ENCODE measurements around the gene RASA4B.
"Not testable (repeated sequence)": the region's sequence is repeated elsewhere in the genome, so short reads cannot be mapped to it uniquely, and the experiment has no call there.

The RASA4B gene

GRCh38 chr7:102517550-102518147 lies at the start of gene RASA4B:
RASA4B (minus strand) TSS chr7:102517777; CDS start chr7:102517710, 67 bp downstream.
- H3K4me3 ChIP-seq (ENCODE audit: low read length), result not testable (repeated sequence)

GRCh38 chr7:102550808-102551422 lies 33.3 kb upstream of the RASA4B start, which contains the start of gene SPDYE2:
SPDYE2 (plus strand) TSS chr7:102551226; CDS start chr7:102553256, 2,030 bp downstream.
- not testable (repeated sequence) for H3K4me3 ChIP-seq (ENCODE audit: low read length)

GRCh38 chr7:102546353-102546752 lies 28.8 kb upstream of the RASA4B start:
- H3K4me3 ChIP-seq (ENCODE audit: low read length), result not testable (repeated sequence)

GRCh38 chr7:102545288-102545687 lies 27.7 kb upstream of the RASA4B start:
- H3K4me3 ChIP-seq (ENCODE audit: low read length), result not testable (repeated sequence)

- not testable (repeated sequence) for H3K4me3 ChIP-seq (ENCODE audit: low read length)
These were observed 26.8 kb upstream of the RASA4B start for GRCh38 chr7:102544372-102544771.

- not testable (repeated sequence) for H3K4me3 ChIP-seq (ENCODE audit: low read length)
These were observed 26.0 kb upstream of the RASA4B start, which contains the start of gene UPK3BL2 for GRCh38 chr7:102543596-102543995. UPK3BL2 (minus strand) TSS chr7:102543696; CDS start chr7:102543636, 60 bp downstream.

GRCh38 chr7:102542771-102543170 lies 25.2 kb upstream of the RASA4B start:
- not testable (repeated sequence) for H3K4me3 ChIP-seq (ENCODE audit: low read length)

- not testable (repeated sequence) for H3K4me3 ChIP-seq (ENCODE audit: low read length)
These were observed 24.5 kb upstream of the RASA4B start for GRCh38 chr7:102542083-102542482.

- not testable (repeated sequence) for H3K4me3 ChIP-seq (ENCODE audit: low read length)
These were observed 23.0 kb upstream of the RASA4B start for GRCh38 chr7:102540604-102541003.

GRCh38 chr7:102535062-102535615 lies 17.6 kb upstream of the RASA4B start:
- not testable (repeated sequence) for H3K4me3 ChIP-seq (ENCODE audit: low read length)

GRCh38 chr7:102532127-102532526 lies 14.6 kb upstream of the RASA4B start:
- not testable (repeated sequence) for H3K4me3 ChIP-seq (ENCODE audit: low read length)

- not testable (repeated sequence) for H3K4me3 ChIP-seq (ENCODE audit: low read length)
These were observed 14.0 kb upstream of the RASA4B start for GRCh38 chr7:102531583-102531982.

- H3K4me3 ChIP-seq (ENCODE audit: low read length), result not testable (repeated sequence)
These were observed 10.5 kb upstream of the RASA4B start for GRCh38 chr7:102527822-102528793.

GRCh38 chr7:102527182-102527581 lies 9.6 kb upstream of the RASA4B start:
- H3K4me3 ChIP-seq (ENCODE audit: low read length), result not testable (repeated sequence)

GRCh38 chr7:102524803-102525202 lies 7.2 kb upstream of the RASA4B start:
- not testable (repeated sequence) for H3K4me3 ChIP-seq (ENCODE audit: low read length)

GRCh38 chr7:102520797-102521196 lies 3.2 kb upstream of the RASA4B start:
- not testable (repeated sequence) for H3K4me3 ChIP-seq (ENCODE audit: low read length)

- not testable (repeated sequence) for H3K4me3 ChIP-seq (ENCODE audit: low read length)
These were observed 626 bp downstream of the RASA4B start for GRCh38 chr7:102516951-102517350.

- not testable (repeated sequence) for H3K4me3 ChIP-seq (ENCODE audit: low read length)
These were observed 1.7 kb downstream of the RASA4B start for GRCh38 chr7:102515889-102516288.

- H3K4me3 ChIP-seq (ENCODE audit: low read length), result not testable (repeated sequence)
These were observed 2.5 kb downstream of the RASA4B start for GRCh38 chr7:102514881-102515721.

GRCh38 chr7:102512642-102513221 lies 4.8 kb downstream of the RASA4B start:
- not testable (repeated sequence) for H3K4me3 ChIP-seq (ENCODE audit: low read length)

Data from GM08714 (cell line).